SK-N-SH (cell line): Measurements from ENCODE around the gene ZNF546. TPM values are rescaled to one million over a fixed set of nuclear protein-coding genes. Genes with fewer than 3 reads are reported as not detected.

Experiments used
- CTCF ChIA-PET: fragments of 300-600, 350-600 bp; formaldehyde crosslinking; extraction: SDS; loops from one replicate; lab custom pipeline; 2021; lab: Yijun Ruan, JAX
- POLR2A ChIA-PET: fragments of 350-600 bp; sonication (Branson Sonifier 250); formaldehyde crosslinking; extraction: SDS; loops from one replicate; lab custom pipeline; 2020; ENCODE audit warnings: antibody characterized with exemption, inconsistent platforms; lab: Yijun Ruan, JAX
- DNase-seq: peaks from one replicate; pipeline ENCODE4 v3.0.0; 2012
- H2AFZ ChIP-seq: fragments of 200-600 bp; sonication (generic); 2 replicates; pipeline ENCODE4 v1.8.1; 2016; ENCODE audit warnings: antibody characterized with exemption, mild to moderate bottlenecking, low read depth
- H3F3A ChIP-seq: fragments of 200-600 bp; sonication (generic); replicated peaks from 2 replicates; pipeline ENCODE3; 2016; ENCODE audit warnings: antibody characterized with exemption, mild to moderate bottlenecking; ENCODE audit not compliant: insufficient read depth
- H3K27ac ChIP-seq, 2 experiments: fragments of 200-500 bp in 1 of 2; fragments of 200-600 bp in 1 of 2; sonication (Bioruptor generic) in 1 of 2; sonication (generic), shearing (Covaris generic) in 1 of 2; 2 replicates each; pipeline versions ENCODE4 v1.5.1 to v1.6.1; 2014 to 2016; ENCODE audit warnings: low read depth in 2 of 2, inconsistent platforms in 1 of 2, low read length in 1 of 2, mild to moderate bottlenecking in 1 of 2, mixed read lengths in 1 of 2
- H3K27me3 ChIP-seq: fragments of 200-600 bp; sonication (generic), shearing (Covaris generic); 2 replicates; pipeline ENCODE4 v1.6.1; 2016; ENCODE audit warnings: mixed run types; ENCODE audit not compliant: insufficient read depth
- H3K36me3 ChIP-seq, 2 experiments: fragments of 200-500 bp in 1 of 2; fragments of 200-600 bp in 1 of 2; sonication (Bioruptor generic) in 1 of 2; sonication (generic) in 1 of 2; replicated peaks in 1 of 2; 2 replicates each; pipeline versions ENCODE3 to v1.5.1; 2014 to 2016; ENCODE audit warnings: low read length in 1 of 2, mild to moderate bottlenecking in 1 of 2; ENCODE audit not compliant: insufficient read depth in 2 of 2, control insufficient read depth in 1 of 2
- H3K4me1 ChIP-seq, 2 experiments: fragments of 200-500 bp in 1 of 2; fragments of 200-600 bp in 1 of 2; sonication (Bioruptor generic) in 1 of 2; sonication (generic), shearing (Covaris generic) in 1 of 2; 2 replicates each; pipeline versions ENCODE4 v1.5.1 to v1.6.1; 2014 to 2016; ENCODE audit warnings: low read depth in 1 of 2, low read length in 1 of 2, mixed run types in 1 of 2; ENCODE audit not compliant: insufficient read depth in 2 of 2, control insufficient read depth in 1 of 2
- H3K4me2 ChIP-seq: fragments of 200-600 bp; sonication (generic), shearing (Covaris generic); 2 replicates; pipeline ENCODE4 v1.6.1; 2017; ENCODE audit warnings: mixed run types
- H3K4me3 ChIP-seq, 2 experiments: fragments of 200-500 bp in 1 of 2; fragments of 200-600 bp in 1 of 2; sonication (Bioruptor generic) in 1 of 2; sonication (generic), shearing (Covaris generic) in 1 of 2; 2 replicates each; pipeline versions ENCODE4 v1.5.1 to v1.8.1; 2014 to 2016; ENCODE audit warnings: low read depth in 2 of 2, inconsistent platforms in 1 of 2, low read length in 1 of 2, mild to moderate bottlenecking in 1 of 2, mixed read lengths in 1 of 2, moderate library complexity in 1 of 2
- H3K79me2 ChIP-seq: fragments of 200-600 bp; sonication (generic); 2 replicates; pipeline ENCODE4 v1.8.1; 2017; ENCODE audit warnings: mild to moderate bottlenecking; ENCODE audit not compliant: insufficient read depth
- H3K9ac ChIP-seq: fragments of 200-600 bp; sonication (generic); 2 replicates; pipeline ENCODE4 v1.6.1; 2017; ENCODE audit warnings: mixed run types
- H3K9me2 ChIP-seq: fragments of 200-600 bp; sonication (generic); 2 replicates; pipeline ENCODE4 v1.6.1; 2017; ENCODE audit warnings: mixed run types
- H3K9me3 ChIP-seq: fragments of 200-600 bp; sonication (generic); 2 replicates; pipeline ENCODE4 v1.6.1; 2017; ENCODE audit warnings: mixed run types, mild to moderate bottlenecking, moderate library complexity
- H4K20me1 ChIP-seq: fragments of 200-600 bp; sonication (generic); 2 replicates; pipeline ENCODE4 v1.6.1; 2017; ENCODE audit warnings: mild to moderate bottlenecking, mixed run types; ENCODE audit not compliant: insufficient read depth
- CHD2 ChIP-seq: fragments of 150-350 bp; IDR thresholded peaks from 2 replicates; pipeline ENCODE4 v1.6.1; 2018; ENCODE audit warnings: low read length; ENCODE audit not compliant: partially characterized antibody
- CTCF ChIP-seq: fragments of 200-600 bp; sonication (generic); IDR thresholded peaks from 2 replicates; pipeline ENCODE4 v1.6.1; 2017; ENCODE audit warnings: antibody characterized with exemption, mild to moderate bottlenecking, moderate library complexity
- ELF1 ChIP-seq: IDR thresholded peaks from 2 replicates; pipeline ENCODE4 v1.4.0; 2012
- EP300 ChIP-seq, 2 experiments: IDR thresholded peaks; 2 replicates each; pipeline versions ENCODE4 v1.4.0 to v1.6.1; 2012; ENCODE audit warnings: borderline replicate concordance in 1 of 2, low read depth in 1 of 2, low read length in 1 of 2
- EZH2phosphoT487 ChIP-seq: fragments of 200-600 bp; sonication (generic); IDR thresholded peaks from 2 replicates; pipeline ENCODE4 v1.6.1; 2017; ENCODE audit warnings: low read depth, mixed run types, mild to moderate bottlenecking, antibody characterized with exemption, moderate library complexity, borderline replicate concordance
- FOSL2 ChIP-seq: IDR thresholded peaks from 2 replicates; pipeline ENCODE4 v1.4.0; 2012; ENCODE audit warnings: low read depth, mild to moderate bottlenecking, moderate library complexity, borderline replicate concordance
- FOXJ3 ChIP-seq: sonication (generic); formaldehyde crosslinking; IDR thresholded peaks from 2 replicates; pipeline ENCODE4 v1.5.1; 2020; ENCODE audit warnings: mild to moderate bottlenecking, missing genetic modification reagents
- FOXM1 ChIP-seq: IDR thresholded peaks from 2 replicates; pipeline ENCODE4 v1.4.0; 2012; ENCODE audit warnings: low read depth, mild to moderate bottlenecking
- GABPA ChIP-seq: IDR thresholded peaks from 2 replicates; pipeline ENCODE4 v1.4.0; 2012; ENCODE audit warnings: low read depth, mild to moderate bottlenecking
- GATA2 ChIP-seq: sonication (generic); formaldehyde crosslinking; IDR thresholded peaks from 2 replicates; pipeline ENCODE4 v1.5.0; 2020; ENCODE audit warnings: mild to moderate bottlenecking, missing genetic modification reagents
- JUND ChIP-seq: IDR thresholded peaks from 2 replicates; pipeline ENCODE4 v1.4.0; 2012
- MXI1 ChIP-seq: IDR thresholded peaks from 2 replicates; pipeline ENCODE4 v1.6.1; 2012; ENCODE audit warnings: mild to moderate bottlenecking, low read depth, low read length, improper control_type of control experiment
- NRF1 ChIP-seq: IDR thresholded peaks from 2 replicates; pipeline ENCODE4 v1.6.1; 2012; ENCODE audit warnings: low read depth, mild to moderate bottlenecking, low read length
- POLR2AphosphoS5 ChIP-seq: IDR thresholded peaks from 2 replicates; pipeline ENCODE4 v1.6.1; 2012; ENCODE audit warnings: low read depth, low read length
- RAD21 ChIP-seq: IDR thresholded peaks from 2 replicates; pipeline ENCODE4 v1.6.1; 2012; ENCODE audit warnings: mild to moderate bottlenecking, low read length
- RCOR1 ChIP-seq: fragments of 150-350 bp; IDR thresholded peaks from 2 replicates; pipeline ENCODE4 v1.6.1; 2017; ENCODE audit warnings: antibody characterized with exemption, low read length
- RFX5 ChIP-seq: IDR thresholded peaks from 2 replicates; pipeline ENCODE4 v1.6.1; 2012; ENCODE audit warnings: mild to moderate bottlenecking, improper control_type of control experiment, low read length
- RXRA ChIP-seq: IDR thresholded peaks from 2 replicates; pipeline ENCODE4 v1.4.0; 2012; ENCODE audit warnings: low read depth, mild to moderate bottlenecking, borderline replicate concordance
- TAF1 ChIP-seq: IDR thresholded peaks from 2 replicates; pipeline ENCODE4 v1.6.1; 2012; ENCODE audit warnings: low read depth, mild to moderate bottlenecking, low read length, moderate library complexity, borderline replicate concordance
- TCF12 ChIP-seq: IDR thresholded peaks from 2 replicates; pipeline ENCODE4 v1.4.0; 2012
- TEAD4 ChIP-seq: IDR thresholded peaks from 2 replicates; pipeline ENCODE4 v1.4.0; 2012; ENCODE audit warnings: mild to moderate bottlenecking, borderline replicate concordance; ENCODE audit not compliant: insufficient read depth
- WGBS: methylation state at CpG from one replicate; pipeline ENCODE4 v1.1.6; 2017; ENCODE audit warnings: low lambda C conversion rate; 5-methylcytosine and 5-hydroxymethylcytosine counted together
- polyA plus RNA-seq, 3 experiments: library from polyadenylated mRNA; depleted of rRNA; stranded (reverse); fragments of >200 nt; gene quantifications; 2 replicates each; pipeline ENCODE4 v1.2.3, GENCODE V29; 2012
- TF ChIP-seq, protein P1 (sequence below): IDR thresholded peaks from 2 replicates; pipeline ENCODE4 v1.6.1; 2012; ENCODE audit warnings: mild to moderate bottlenecking, low read depth, low read length, moderate library complexity
- TF ChIP-seq, protein P2 (sequence below): IDR thresholded peaks from 2 replicates; pipeline ENCODE4; 2012
- TF ChIP-seq, protein P3 (sequence below): IDR thresholded peaks from 2 replicates; pipeline ENCODE4 v1.4.0; 2012; ENCODE audit warnings: low read depth, borderline replicate concordance
- TF ChIP-seq, protein P4 (sequence below): fragments of 150-350 bp; IDR thresholded peaks from 2 replicates; pipeline ENCODE4 v1.6.1; 2017; ENCODE audit warnings: antibody characterized with exemption, low read length, low read depth, borderline replicate concordance
- TF ChIP-seq, protein P5 (sequence below): IDR thresholded peaks from 2 replicates; pipeline ENCODE4 v1.4.0; 2012; ENCODE audit warnings: low read depth

ZNF546 gene
- polyA plus RNA-seq, 1 of the 3 experiments (the other 2 are of a cell fraction), result 0.87 TPM

DNA sequence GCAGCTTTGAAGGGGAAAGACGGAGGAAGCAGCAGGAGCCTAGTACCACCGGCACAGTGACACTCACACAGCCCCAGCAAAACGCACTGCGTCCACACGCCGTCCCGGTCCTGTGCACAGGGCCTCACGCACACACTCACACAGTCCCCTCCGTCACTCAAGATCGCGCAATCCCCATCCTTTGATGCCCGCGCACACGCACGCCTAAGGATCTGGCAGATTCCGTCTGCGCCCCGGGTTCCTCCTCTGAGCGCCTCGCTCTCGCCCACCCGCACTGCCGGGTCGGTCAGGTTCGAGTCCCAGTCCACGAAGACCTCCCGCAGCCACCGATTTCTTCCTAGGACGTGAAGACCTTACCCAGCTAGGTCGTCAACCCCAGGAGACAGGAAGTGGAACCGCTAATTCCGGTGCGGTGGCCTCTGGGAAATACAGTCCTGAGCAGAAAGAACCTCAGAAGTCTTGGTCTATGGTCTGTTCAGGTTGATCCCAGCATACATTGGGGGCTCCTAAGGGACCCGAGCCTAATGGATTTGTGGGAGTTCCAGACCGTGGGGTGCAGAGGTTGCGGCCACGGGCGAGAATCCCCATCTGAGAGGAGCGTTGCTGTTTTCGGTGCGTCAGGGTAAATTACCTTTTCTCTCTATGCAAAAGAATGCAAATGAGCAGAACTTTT, 59.1 kb downstream of the ZNF546 start, which contains the start of gene ZNF780B:
Gene ZNF780B (minus strand): TSS at position 400 of the 673 bp plus-strand sequence. CDS start 5,899 bp downstream, outside the sequence.
- H3K9me2 ChIP-seq, result no peaks in the 10 kb centered on the region
- peak within 1 kb of the TSS; percentile 80 to 99 for H3K4me3 ChIP-seq
- peaks cover 8% of the 10 kb centered on the region for H3K9me3 ChIP-seq
- H3K4me2 ChIP-seq, result peak within 1 kb of the TSS; percentile 88
- peak within 1 kb of the TSS; percentile 78 for H3K9ac ChIP-seq
- 2% methylated on average over 37 of the region's 41 CpGs for WGBS
- no peaks in the 10 kb centered on the region for H3F3A ChIP-seq
- ChIA-PET CTCF (interaction anchor here (0.6 to 1.6 kb wide), 2 partner anchors 85 to 211 kb away, joined by 3 to 4 read pairs; partner anchors contain the start of gene PSMC4), POLR2A (interaction anchor here (0.9 to 1.1 kb wide), 2 partner anchors 34 to 86 kb away, joined by 4 to 6 read pairs; no protein-coding TSS in a partner anchor)
- H3K27me3 ChIP-seq, result no peaks in the 10 kb centered on the region
- H3K36me3 ChIP-seq, result peaks cover 3 to 18% of the 10 kb centered on the region in 2 experiments
- H3K4me1 ChIP-seq, result peaks cover 0 to 6% of the 10 kb centered on the region in 2 experiments; a peak in 2 of 4 replicates
- H3K79me2 ChIP-seq, result peaks cover 54% of the 10 kb centered on the region
- H3K27ac ChIP-seq, result peak within 1 kb of the TSS; percentile 44 to 83; a peak in 3 of 4 replicates
- H2AFZ ChIP-seq, result peak within 1 kb of the TSS; percentile 100
- H4K20me1 ChIP-seq, result no peaks in the 10 kb centered on the region
- DNase-seq, result peak; percentile 81
- TF ChIP-seq CTCF (no peak), NRF1 (no peak), POLR2AphosphoS5 (peak; percentile 91), JUND (no peak), GABPA (peak; percentile 96), FOXJ3 (CRISPR knock-in tag) (no peak), TEAD4 (no peak), TAF1 (peak; percentile 41; the same call in 1 of the 2 replicates), MXI1 (peak; percentile 66), RAD21 (no peak), RCOR1 (no peak), TCF12 (no peak), EZH2phosphoT487 (no peak), FOXM1 (no peak), GATA2 (CRISPR knock-in tag) (no peak), RXRA (no peak), FOSL2 (no peak), ELF1 (peak; percentile 50), RFX5 (no peak), CHD2 (peak; percentile 74), EP300 (IDR thresholded peaks at IDR 0.05; ENCODE audit: borderline replicate concordance in 1 of 2, low read depth in 1 of 2, low read length in 1 of 2) (no peak)
- TF ChIP-seq, protein P1, sequence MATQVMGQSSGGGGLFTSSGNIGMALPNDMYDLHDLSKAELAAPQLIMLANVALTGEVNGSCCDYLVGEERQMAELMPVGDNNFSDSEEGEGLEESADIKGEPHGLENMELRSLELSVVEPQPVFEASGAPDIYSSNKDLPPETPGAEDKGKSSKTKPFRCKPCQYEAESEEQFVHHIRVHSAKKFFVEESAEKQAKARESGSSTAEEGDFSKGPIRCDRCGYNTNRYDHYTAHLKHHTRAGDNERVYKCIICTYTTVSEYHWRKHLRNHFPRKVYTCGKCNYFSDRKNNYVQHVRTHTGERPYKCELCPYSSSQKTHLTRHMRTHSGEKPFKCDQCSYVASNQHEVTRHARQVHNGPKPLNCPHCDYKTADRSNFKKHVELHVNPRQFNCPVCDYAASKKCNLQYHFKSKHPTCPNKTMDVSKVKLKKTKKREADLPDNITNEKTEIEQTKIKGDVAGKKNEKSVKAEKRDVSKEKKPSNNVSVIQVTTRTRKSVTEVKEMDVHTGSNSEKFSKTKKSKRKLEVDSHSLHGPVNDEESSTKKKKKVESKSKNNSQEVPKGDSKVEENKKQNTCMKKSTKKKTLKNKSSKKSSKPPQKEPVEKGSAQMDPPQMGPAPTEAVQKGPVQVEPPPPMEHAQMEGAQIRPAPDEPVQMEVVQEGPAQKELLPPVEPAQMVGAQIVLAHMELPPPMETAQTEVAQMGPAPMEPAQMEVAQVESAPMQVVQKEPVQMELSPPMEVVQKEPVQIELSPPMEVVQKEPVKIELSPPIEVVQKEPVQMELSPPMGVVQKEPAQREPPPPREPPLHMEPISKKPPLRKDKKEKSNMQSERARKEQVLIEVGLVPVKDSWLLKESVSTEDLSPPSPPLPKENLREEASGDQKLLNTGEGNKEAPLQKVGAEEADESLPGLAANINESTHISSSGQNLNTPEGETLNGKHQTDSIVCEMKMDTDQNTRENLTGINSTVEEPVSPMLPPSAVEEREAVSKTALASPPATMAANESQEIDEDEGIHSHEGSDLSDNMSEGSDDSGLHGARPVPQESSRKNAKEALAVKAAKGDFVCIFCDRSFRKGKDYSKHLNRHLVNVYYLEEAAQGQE, result no peak
- TF ChIP-seq, protein P2, sequence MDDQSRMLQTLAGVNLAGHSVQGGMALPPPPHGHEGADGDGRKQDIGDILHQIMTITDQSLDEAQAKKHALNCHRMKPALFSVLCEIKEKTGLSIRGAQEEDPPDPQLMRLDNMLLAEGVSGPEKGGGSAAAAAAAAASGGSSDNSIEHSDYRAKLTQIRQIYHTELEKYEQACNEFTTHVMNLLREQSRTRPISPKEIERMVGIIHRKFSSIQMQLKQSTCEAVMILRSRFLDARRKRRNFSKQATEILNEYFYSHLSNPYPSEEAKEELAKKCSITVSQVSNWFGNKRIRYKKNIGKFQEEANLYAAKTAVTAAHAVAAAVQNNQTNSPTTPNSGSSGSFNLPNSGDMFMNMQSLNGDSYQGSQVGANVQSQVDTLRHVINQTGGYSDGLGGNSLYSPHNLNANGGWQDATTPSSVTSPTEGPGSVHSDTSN, result no peak
- TF ChIP-seq, protein P3, sequence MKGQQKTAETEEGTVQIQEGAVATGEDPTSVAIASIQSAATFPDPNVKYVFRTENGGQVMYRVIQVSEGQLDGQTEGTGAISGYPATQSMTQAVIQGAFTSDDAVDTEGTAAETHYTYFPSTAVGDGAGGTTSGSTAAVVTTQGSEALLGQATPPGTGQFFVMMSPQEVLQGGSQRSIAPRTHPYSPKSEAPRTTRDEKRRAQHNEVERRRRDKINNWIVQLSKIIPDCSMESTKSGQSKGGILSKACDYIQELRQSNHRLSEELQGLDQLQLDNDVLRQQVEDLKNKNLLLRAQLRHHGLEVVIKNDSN, result no peak
- TF ChIP-seq, protein P4, sequence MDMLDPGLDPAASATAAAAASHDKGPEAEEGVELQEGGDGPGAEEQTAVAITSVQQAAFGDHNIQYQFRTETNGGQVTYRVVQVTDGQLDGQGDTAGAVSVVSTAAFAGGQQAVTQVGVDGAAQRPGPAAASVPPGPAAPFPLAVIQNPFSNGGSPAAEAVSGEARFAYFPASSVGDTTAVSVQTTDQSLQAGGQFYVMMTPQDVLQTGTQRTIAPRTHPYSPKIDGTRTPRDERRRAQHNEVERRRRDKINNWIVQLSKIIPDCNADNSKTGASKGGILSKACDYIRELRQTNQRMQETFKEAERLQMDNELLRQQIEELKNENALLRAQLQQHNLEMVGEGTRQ, result no peak
- TF ChIP-seq, protein P5, sequence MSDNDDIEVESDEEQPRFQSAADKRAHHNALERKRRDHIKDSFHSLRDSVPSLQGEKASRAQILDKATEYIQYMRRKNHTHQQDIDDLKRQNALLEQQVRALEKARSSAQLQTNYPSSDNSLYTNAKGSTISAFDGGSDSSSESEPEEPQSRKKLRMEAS, result peak; percentile 92
